ENCODE measurements around the gene C2CD2. TPM values are rescaled to one million over a fixed set of nuclear protein-coding genes. Genes with fewer than 3 reads are reported as not detected.

Gene C2CD2
- total and polyA plus RNA-seq, 2 donors (not counting 3 experiments of a cell fraction or from before 2014, with no cell fraction given) = 32.6 to 41.2 TPM

DNA sequence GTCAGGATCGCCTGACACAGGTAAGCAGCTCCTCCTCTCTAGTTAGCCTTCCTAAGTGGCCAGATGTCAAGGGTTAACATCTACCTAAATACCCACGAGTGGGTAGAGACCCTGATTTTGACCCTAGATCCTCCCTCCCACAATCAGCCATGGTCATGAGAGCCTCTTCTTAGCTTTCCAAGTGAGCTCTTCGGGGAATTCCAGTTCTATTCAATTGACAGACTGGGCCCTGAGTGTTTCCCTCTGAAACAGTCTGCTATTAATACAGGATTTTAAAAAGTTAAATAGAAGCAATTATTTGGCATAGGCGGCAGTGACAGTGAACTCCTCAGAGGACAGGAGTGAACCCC, 28.1 kb downstream of the C2CD2 start:
- Histone ChIP-seq H3K36me3 (ENCODE audit: control insufficient read depth in 2 of 2, extremely low read depth in 1 of 2, insufficient read depth in 2 of 2, low read length in 2 of 2) (no peaks in the 10 kb centered on the region), H4K20me1 (replicated peaks; ENCODE audit: control insufficient read depth, extremely low read depth, insufficient read depth, low read length) (no peaks in the 10 kb centered on the region), H3K9me3 (replicated peaks; ENCODE audit: control insufficient read depth, insufficient read depth, low read length) (no peaks in the 10 kb centered on the region), H3K9me1 (replicated peaks; ENCODE audit: control insufficient read depth, extremely low read depth, insufficient read depth, low read length) (no peaks in the 10 kb centered on the region), H3K27ac (ENCODE audit: insufficient read depth, low read depth, low read length) (peak overlapping the region; percentile 62), H2AFZ (ENCODE audit: low read depth, low read length) (no peak overlapping the region), H3K4me3 (replicated peaks in 1 of 3; ENCODE audit: insufficient read depth in 1 of 3, low read depth in 1 of 3, low read length in 3 of 3) (no peak overlapping the region), H3K27me3 (ENCODE audit: control insufficient read depth in 2 of 2, insufficient read depth in 2 of 2, low read length in 2 of 2) (no peaks in the 10 kb centered on the region), H3K9ac (replicated peaks; ENCODE audit: extremely low read depth, insufficient read depth, low read length) (peak overlapping the region; percentile 77), H3K4me1 (ENCODE audit: control insufficient read depth, extremely low read depth, insufficient read depth, low read length) (peaks cover 13% of the 10 kb centered on the region), H3K79me2 (ENCODE audit: control insufficient read depth, insufficient read depth, low read length) (peaks cover 14% of the 10 kb centered on the region), H3K4me2 (ENCODE audit: insufficient read depth, low read length) (peak overlapping the region; percentile 80)
- no peak for DNase-seq (ENCODE audit: low read depth, low spot score)
- dilution Hi-C loops (cut with MboI; ENCODE audit: extremely low pct_ligation_motif_present, low sequenced_read_pairs) (no loop called here), intact Hi-C loops (cut with micrococcal nuclease) (no loop called here)
- TF ChIP-seq JUN (IDR thresholded peaks at IDR 0.05; ENCODE audit: borderline replicate concordance, insufficient read depth, insufficient read length, low read depth) (no peak), POLR2A (IDR thresholded peaks at IDR 0.05; ENCODE audit: low read depth, low read length) (no peak), MAX (IDR thresholded peaks at IDR 0.05; ENCODE audit: insufficient read depth, insufficient read length) (no peak), GATA2 (IDR thresholded peaks at IDR 0.05; ENCODE audit: insufficient read depth, insufficient read length, low read depth, low read length) (no peak), POLR2AphosphoS5 (IDR thresholded peaks at IDR 0.05; ENCODE audit: insufficient read depth, low read depth, low read length) (no peak), FOS (IDR thresholded peaks at IDR 0.05; ENCODE audit: borderline replicate concordance, insufficient read depth, low read length) (no peak), EZH2 (IDR thresholded peaks at IDR 0.05; ENCODE audit: borderline replicate concordance, low read depth, low read length, severe bottlenecking) (no peak), MYC (IDR thresholded peaks at IDR 0.05; ENCODE audit: low read depth, low read length) (no peak), CTCF (IDR thresholded peaks at IDR 0.05; ENCODE audit: extremely low read depth in 1 of 2, insufficient read depth in 1 of 2, low read depth in 1 of 2, low read length in 2 of 2) (no peak)
- BruUV-seq (replicated peaks) = no TSS peak
- no peak for FAIRE-seq
- ChIA-PET POLR2A (interaction anchor here (0.7 kb wide), 1 partner anchor 32 kb away, joined by 3 read pairs; no protein-coding TSS in a partner anchor), CTCF (interaction anchor here (0.7 to 2.4 kb wide), 6 partner anchors 14 to 192 kb away, joined by 3 to 14 read pairs (median 6); no protein-coding TSS in a partner anchor)

All from endothelial cell of umbilical vein (primary cell).